AG10803 (cell line): ENCODE data around the gene RNF224.
A peak's percentile ranks its signal among the peaks of the same experiment; 100 is the strongest.

Source experiments
- DNase-seq: peaks from one replicate; pipeline ENCODE4 v3.0.0; 2010; ENCODE audit warnings: low read depth
- H3K4me3 ChIP-seq: 2 replicates; pipeline ENCODE4 v1.5.1; 2011; ENCODE audit warnings: mild to moderate bottlenecking, low read length, control low read depth
- CTCF ChIP-seq: conservative IDR thresholded peaks from 2 replicates; pipeline ENCODE4 v1.5.1; 2011; ENCODE audit warnings: mild to moderate bottlenecking, low read length, control low read depth, inconsistent platforms

RNF224 gene

DNA sequence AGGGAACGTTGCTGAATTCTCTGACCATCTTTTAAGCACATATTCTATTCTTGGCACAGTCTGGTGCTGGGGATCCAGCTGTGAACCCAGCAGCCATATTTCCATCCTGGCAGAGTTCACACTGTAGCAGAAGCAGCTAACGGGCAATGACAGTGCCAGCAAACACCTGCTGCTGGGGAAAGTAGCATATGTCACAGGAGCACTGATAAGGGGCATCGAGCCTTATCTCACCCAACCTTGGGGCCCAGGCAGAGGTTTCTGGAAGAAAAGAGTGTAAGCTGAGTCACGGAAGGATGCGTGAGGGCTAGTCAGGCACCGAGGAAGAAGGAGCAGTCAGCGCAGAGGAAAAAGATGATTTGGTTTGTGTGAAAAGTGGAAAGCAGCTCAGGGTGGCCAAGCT, 20.7 kb upstream of the RNF224 start:
- DNase-seq: no peak
- no peak for TF ChIP-seq CTCF
- peak overlapping the region; percentile 94 for H3K4me3 ChIP-seq

DNA sequence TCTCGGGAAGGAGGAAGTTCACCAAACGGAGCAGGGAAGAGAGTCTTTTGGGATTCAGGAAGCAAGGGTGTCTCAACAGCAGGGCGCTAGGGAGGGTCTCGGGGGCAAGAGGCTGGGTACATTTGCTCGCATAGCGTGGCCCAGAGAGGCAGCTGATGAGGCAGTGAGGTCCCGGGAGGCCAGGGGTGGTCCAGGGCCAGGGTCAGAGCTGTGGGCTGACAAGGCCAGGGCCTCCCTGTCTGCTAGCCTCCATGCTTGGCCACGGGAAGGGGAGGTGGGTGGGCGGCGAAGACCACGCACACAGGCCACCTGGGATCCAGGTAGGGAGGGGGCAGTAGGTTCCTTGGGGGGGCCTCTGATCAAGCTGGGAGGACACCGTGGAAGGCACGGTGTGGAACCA, 15.8 kb upstream of the RNF224 start:
- no peak for DNase-seq
- TF ChIP-seq CTCF: no peak
- H3K4me3 ChIP-seq: no peak overlapping the region

- H3K4me3 ChIP-seq: no peak overlapping the region
- TF ChIP-seq CTCF: no peak
- no peak for DNase-seq
Observed at GRCh38 chr9:137212520-137212919, 14.8 kb upstream of the RNF224 start.

GRCh38 chr9:137213160-137214060, 13.9 kb upstream of the RNF224 start:
- DNase-seq: no peak
- no peak for TF ChIP-seq CTCF
- no peak overlapping the region for H3K4me3 ChIP-seq

GRCh38 chr9:137214620-137215019, 12.7 kb upstream of the RNF224 start:
- DNase-seq: no peak
- TF ChIP-seq CTCF: no peak
- no peak overlapping the region for H3K4me3 ChIP-seq

DNA sequence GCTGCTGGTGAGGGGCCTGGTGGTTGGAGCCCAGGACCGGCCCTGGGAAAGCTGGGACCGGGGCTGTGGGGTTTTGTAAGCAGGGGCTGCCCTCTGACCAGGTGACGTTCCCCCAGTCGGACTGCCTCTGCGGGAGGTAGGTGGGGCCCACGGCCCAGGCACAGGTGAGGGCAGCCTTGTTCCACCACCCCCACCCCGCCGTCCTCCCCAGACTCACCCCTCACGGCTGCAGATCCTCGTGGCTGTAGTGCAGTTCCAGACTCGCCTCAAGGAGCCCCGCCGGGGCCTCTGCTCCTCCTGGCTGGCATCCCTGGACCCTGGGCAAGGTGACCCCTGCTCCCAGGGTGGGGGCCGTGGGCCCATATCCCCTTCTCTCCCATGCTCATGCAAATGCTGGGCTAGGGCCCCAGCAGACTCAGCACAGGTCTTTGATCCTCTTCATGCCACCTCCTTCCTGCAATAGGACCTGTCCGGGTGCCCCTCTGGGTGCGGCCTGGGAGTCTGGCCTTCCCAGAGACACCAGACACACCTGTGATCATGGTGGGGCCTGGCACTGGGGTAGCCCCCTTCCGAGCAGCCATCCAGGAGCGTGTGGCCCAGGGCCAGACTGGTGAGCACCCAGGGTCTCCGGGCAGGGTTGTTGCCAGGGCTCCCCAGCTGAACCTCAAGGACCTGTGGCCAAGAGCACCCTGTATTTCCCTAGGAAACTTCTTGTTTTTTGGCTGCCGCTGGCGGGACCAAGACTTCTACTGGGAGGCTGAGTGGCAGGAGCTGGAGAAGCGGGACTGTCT, 11.9 kb upstream of the RNF224 start:
- no peak for DNase-seq
- H3K4me3 ChIP-seq: no peak overlapping the region
- TF ChIP-seq CTCF: no peak
